Smooth muscle cell (in vitro differentiated cells): ENCODE results near the gene SEC14L3. TPM values are rescaled to one million over a fixed set of nuclear protein-coding genes. Genes with fewer than 3 reads are reported as not detected.
"Not testable (repeated sequence)": the region's sequence is repeated elsewhere in the genome, so short reads cannot be mapped to it uniquely, and the experiment has no call there.

Source experiments
- DNase-seq: peaks from one replicate; lab custom pipeline; 2025; ENCODE audit not compliant: unreplicated experiment; lab: John Stamatoyannopoulos, UW
- H2AFZ ChIP-seq: fragments of 200-600 bp; sonication (generic); 2 replicates; pipeline ENCODE4 v1.6.0; 2016; ENCODE audit warnings: antibody characterized with exemption, low read depth, mild to moderate bottlenecking
- H3F3A ChIP-seq: fragments of 200-600 bp; sonication (generic); 2 replicates; pipeline ENCODE4 v1.6.0; 2017; ENCODE audit warnings: antibody characterized with exemption, low read depth
- H3K27ac ChIP-seq: fragments of 200-600 bp; sonication (generic); 2 replicates; pipeline ENCODE4 v1.5.1; 2016; ENCODE audit warnings: low read depth, mild to moderate bottlenecking
- H3K27me3 ChIP-seq: fragments of 200-600 bp; sonication (generic); 2 replicates; pipeline ENCODE4 v1.6.1; 2016; ENCODE audit warnings: low read depth, mild to moderate bottlenecking
- H3K36me3 ChIP-seq: fragments of 200-600 bp; sonication (generic); 2 replicates; pipeline ENCODE4 v1.5.1; 2016; ENCODE audit warnings: low read depth
- H3K4me1 ChIP-seq: fragments of 200-600 bp; sonication (generic); 2 replicates; pipeline ENCODE4 v1.5.1; 2016; ENCODE audit warnings: low read depth
- H3K4me2 ChIP-seq: fragments of 200-600 bp; sonication (generic); 2 replicates; pipeline ENCODE4 v1.6.0; 2016; ENCODE audit warnings: mild to moderate bottlenecking
- H3K4me3 ChIP-seq: fragments of 200-600 bp; sonication (generic); 2 replicates; pipeline ENCODE4 v1.5.1; 2016; ENCODE audit warnings: mild to moderate bottlenecking
- H3K79me2 ChIP-seq: fragments of 200-600 bp; sonication (generic); 2 replicates; pipeline ENCODE4 v1.6.0; 2016; ENCODE audit warnings: low read depth, mild to moderate bottlenecking
- H3K9ac ChIP-seq: fragments of 200-600 bp; sonication (generic); 2 replicates; pipeline ENCODE4 v1.6.0; 2016; ENCODE audit warnings: low read depth
- H3K9me3 ChIP-seq: fragments of 200-600 bp; sonication (generic); replicated peaks from 2 replicates; pipeline ENCODE4 v1.5.1; 2016; ENCODE audit warnings: low read depth
- H4K20me1 ChIP-seq: fragments of 200-600 bp; sonication (generic); 2 replicates; pipeline ENCODE4 v1.6.0; 2016; ENCODE audit warnings: low read depth
- CTCF ChIP-seq: fragments of 200-600 bp; sonication (generic); IDR thresholded peaks from 2 replicates; pipeline ENCODE4 v1.5.1; 2017; ENCODE audit warnings: borderline replicate concordance, mild to moderate bottlenecking, antibody characterized with exemption; ENCODE audit not compliant: insufficient read depth, poor library complexity, severe bottlenecking
- WGBS: methylation state at CpG from one replicate; pipeline ENCODE4 v1.1.7; 2016; ENCODE audit warnings: low lambda C conversion rate; 5-methylcytosine and 5-hydroxymethylcytosine counted together
- polyA plus RNA-seq: library from polyadenylated mRNA; unstranded; fragments of >200 nt; fragmentation: Nextera tagmentation; extraction: Ambion mirVana; gene quantifications from 2 replicates; pipeline ENCODE4 v1.2.1, GENCODE V29; 2016
- total RNA-seq: library from RNA; depleted of rRNA; stranded (reverse); fragments of >200 nt; gene quantifications from 2 replicates; pipeline ENCODE4 v1.2.3, GENCODE V29; 2014

The SEC14L3 gene
- total and polyA plus RNA-seq, 2 experiments from 2014 or later = not detected

DNA sequence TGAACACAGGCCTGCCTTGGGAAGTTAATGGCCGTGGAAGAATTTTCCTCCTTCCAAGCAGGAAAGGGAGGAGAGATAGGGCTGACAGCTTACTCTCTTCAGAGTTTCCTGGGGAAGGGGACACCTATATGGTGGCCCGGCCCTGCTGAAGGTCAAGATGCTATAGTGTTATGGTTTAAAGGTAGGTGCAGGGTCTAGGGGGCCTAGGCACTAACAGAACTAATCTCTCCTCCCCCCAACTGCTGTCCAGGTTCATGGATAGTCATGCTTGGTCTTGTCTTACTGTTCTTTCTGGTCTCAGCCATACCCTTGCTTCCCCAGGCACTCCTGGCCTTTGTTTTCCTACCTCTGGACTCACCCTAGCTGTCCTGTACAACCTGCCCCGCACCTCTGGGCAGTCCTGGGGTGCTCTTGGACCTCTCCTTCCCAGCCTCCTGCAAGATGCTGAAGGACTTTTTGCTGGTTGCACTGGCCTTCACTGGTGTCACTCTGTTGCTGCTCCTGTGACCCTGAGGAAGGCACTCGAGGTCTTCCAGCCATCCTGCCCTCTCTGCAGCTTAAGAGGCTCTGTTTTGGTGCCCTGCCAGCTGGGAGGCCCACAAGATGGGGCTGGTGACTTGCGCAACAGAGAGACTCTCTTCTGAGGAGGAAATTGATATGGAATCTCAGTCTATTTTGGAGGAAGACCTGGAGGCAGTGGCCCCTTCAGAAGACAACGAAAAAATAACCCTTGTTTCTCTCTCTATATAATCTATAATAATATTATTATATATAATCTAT is 17.9 kb downstream of the SEC14L3 start:
- no peaks in the 10 kb centered on the region for H3K27me3 ChIP-seq
- H3K4me2 ChIP-seq = no peak overlapping the region
- no peak for DNase-seq
- H2AFZ ChIP-seq = no peak overlapping the region
- H3K36me3 ChIP-seq = no peaks in the 10 kb centered on the region
- no peaks in the 10 kb centered on the region for H4K20me1 ChIP-seq
- H3K27ac ChIP-seq = no peak overlapping the region
- no peaks in the 10 kb centered on the region for H3K4me1 ChIP-seq
- H3K4me3 ChIP-seq = no peak overlapping the region
- H3F3A ChIP-seq = no peaks in the 10 kb centered on the region
- WGBS = 78% methylated on average over 6 of the region's 6 CpGs
- H3K9ac ChIP-seq = no peak overlapping the region
- H3K9me3 ChIP-seq = no peaks in the 10 kb centered on the region
- TF ChIP-seq CTCF = no peak
- H3K79me2 ChIP-seq = no peaks in the 10 kb centered on the region

DNA sequence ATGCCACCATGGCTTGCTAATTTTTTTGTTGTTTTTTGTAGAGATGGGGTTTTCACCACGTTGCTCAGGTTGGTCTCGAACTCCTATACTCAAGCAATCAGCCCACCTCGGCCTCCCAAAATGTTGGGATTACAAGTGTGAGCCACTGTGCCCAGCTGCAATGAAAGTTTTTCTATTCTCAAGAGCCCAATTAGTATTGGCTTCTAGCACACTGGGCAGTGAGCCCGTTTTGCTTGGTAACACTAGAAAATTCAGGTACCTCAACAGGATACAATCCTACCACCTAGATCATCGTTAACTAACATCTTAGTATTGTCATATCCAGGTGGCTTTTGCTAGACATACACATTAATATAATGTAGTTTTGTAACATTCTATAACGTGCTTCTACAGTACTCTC is 19.0 kb downstream of the SEC14L3 start:
- Histone ChIP-seq H3K27ac (no peak overlapping the region), H3K36me3 (no peaks in the 10 kb centered on the region), H3K27me3 (no peaks in the 10 kb centered on the region), H3K4me2 (no peak overlapping the region), H3K4me1 (no peaks in the 10 kb centered on the region), H3F3A (no peaks in the 10 kb centered on the region), H3K4me3 (no peak overlapping the region), H3K9me3 (no peaks in the 10 kb centered on the region), H3K9ac (no peak overlapping the region), H3K79me2 (no peaks in the 10 kb centered on the region), H2AFZ (no peak overlapping the region), H4K20me1 (no peaks in the 10 kb centered on the region)
- 84% methylated on average over 6 of the region's 6 CpGs for WGBS
- no peak for TF ChIP-seq CTCF
- no peak for DNase-seq

DNA sequence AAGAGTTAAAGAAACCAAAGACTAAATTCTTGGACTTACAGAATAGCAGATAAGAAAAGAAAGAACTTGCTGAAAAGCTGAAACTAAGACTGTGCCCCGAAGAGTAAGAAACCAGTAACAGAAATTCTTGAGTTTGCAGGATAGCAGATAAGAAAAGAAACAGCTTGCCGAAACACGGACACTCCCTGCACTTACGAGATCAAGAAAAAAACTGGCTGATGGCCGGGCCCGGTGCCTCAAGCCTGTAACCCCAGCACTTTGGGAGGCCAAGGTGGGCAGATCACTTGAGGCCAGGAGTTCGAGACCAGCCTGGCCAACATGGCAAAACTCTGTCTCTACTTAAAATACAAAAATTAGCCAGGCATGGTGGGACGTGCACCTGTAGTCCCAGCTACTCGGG is 20.3 kb downstream of the SEC14L3 start:
- H3K4me2 ChIP-seq, H3F3A ChIP-seq, H3K4me3 ChIP-seq, H3K27me3 ChIP-seq, H3K9me3 ChIP-seq, H3K36me3 ChIP-seq, H3K79me2 ChIP-seq, H2AFZ ChIP-seq, DNase-seq, H4K20me1 ChIP-seq, H3K9ac ChIP-seq, H3K4me1 ChIP-seq, H3K27ac ChIP-seq: not testable (repeated sequence)
- WGBS = 57% methylated on average over 9 of the region's 9 CpGs

DNA sequence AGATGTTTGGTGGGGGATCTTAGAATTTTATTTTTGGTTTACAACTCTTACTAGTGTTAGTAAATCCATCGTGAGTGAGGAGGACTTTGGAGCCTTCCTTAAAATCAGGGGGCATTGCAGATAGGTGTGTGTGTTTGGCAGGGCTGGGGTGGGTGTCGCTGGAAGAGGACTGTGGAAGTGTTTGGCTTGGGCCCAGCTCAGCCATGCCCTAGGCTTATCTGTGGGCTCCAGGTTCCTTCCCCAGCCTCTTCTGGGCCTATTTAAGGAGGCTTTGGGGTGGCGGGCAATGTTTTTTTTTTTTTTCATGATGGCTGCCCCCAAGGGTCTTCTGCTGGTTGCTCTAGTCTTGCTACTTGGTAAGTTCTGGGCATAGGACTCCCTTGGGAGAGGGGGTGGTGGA is 24.2 kb downstream of the SEC14L3 start:
- Histone ChIP-seq H4K20me1 (no peaks in the 10 kb centered on the region), H3K27me3 (no peaks in the 10 kb centered on the region), H3F3A (no peaks in the 10 kb centered on the region), H2AFZ (no peak overlapping the region), H3K4me2 (no peak overlapping the region), H3K9me3 (no peaks in the 10 kb centered on the region), H3K4me3 (no peak overlapping the region), H3K36me3 (no peaks in the 10 kb centered on the region), H3K9ac (no peak overlapping the region), H3K27ac (no peak overlapping the region), H3K79me2 (no peaks in the 10 kb centered on the region), H3K4me1 (no peaks in the 10 kb centered on the region)
- no peak for TF ChIP-seq CTCF
- no peak for DNase-seq
- 85% methylated on average over 3 of the region's 3 CpGs for WGBS
